Gastrocnemius medialis (tissue), 4 donors: Measurements from ENCODE around the gene TSPAN14. TPM values are rescaled to one million over a fixed set of nuclear protein-coding genes. Genes with fewer than 3 reads are reported as not detected.
A peak's percentile ranks its signal among the peaks of the same experiment; 100 is the strongest.

Experiments used
- ATAC-seq, 2 donors: fragments of 150-250 bp; one replicate each; pipeline ENCODE4 v1.9.1; 2016
- DNase-seq, 2 donors: peaks; one replicate each; pipeline ENCODE4 v3.0.0-alpha.2; 2019
- H3K27ac ChIP-seq, 4 donors: fragments of 200-600 bp; sonication (generic); 1 replicate in 1 of 4; 2 replicates in 3 of 4; pipeline ENCODE4 v1.5.1; 2016 to 2018; ENCODE audit warnings: mild to moderate bottlenecking in 2 of 4, moderate library complexity in 1 of 4
- H3K27me3 ChIP-seq, 3 donors: fragments of 200-600 bp; sonication (generic) in 2 of 3; 1 replicate in 1 of 3; 2 replicates in 2 of 3; pipeline versions ENCODE4 v1.5.1 to v1.6.0; 2016 to 2019; ENCODE audit warnings: mild to moderate bottlenecking in 1 of 3, moderate library complexity in 1 of 3
- H3K36me3 ChIP-seq, 2 donors: fragments of 200-600 bp; sonication (generic) in 1 of 2; one replicate each; pipeline ENCODE4 v1.5.1; 2017 to 2018
- H3K4me1 ChIP-seq, 2 donors: fragments of 200-600 bp; sonication (generic) in 1 of 2; one replicate each; pipeline ENCODE4 v1.5.1; 2016 to 2017; ENCODE audit warnings: mild to moderate bottlenecking in 2 of 2
- H3K4me3 ChIP-seq, 4 donors: fragments of 200-600 bp; sonication (generic) in 3 of 4; 1 replicate in 1 of 4; 2 replicates in 3 of 4; pipeline ENCODE4 v1.5.1; 2016 to 2019; ENCODE audit warnings: mild to moderate bottlenecking in 2 of 4
- H3K9me3 ChIP-seq, 3 donors: fragments of 200-600 bp; sonication (generic) in 2 of 3; 1 replicate in 1 of 3; 2 replicates in 2 of 3; pipeline ENCODE4 v1.5.1; 2016 to 2019
- CTCF ChIP-seq, 5 experiments: fragments of 450-650 bp in 3 of 5; fragments of 200-600 bp in 2 of 5; sonication (generic) in 2 of 5; IDR thresholded peaks in 4 of 5; conservative IDR thresholded peaks in 1 of 5; 1 replicate in 4 of 5; 2 replicates in 1 of 5; pipeline ENCODE4 v1.5.1; 2016 to 2019; ENCODE audit warnings: antibody characterized with exemption in 5 of 5, mild to moderate bottlenecking in 3 of 5, moderate library complexity in 3 of 5
- POLR2A ChIP-seq, 2 donors: fragments of 450-650 bp; IDR thresholded peaks; one replicate each; pipeline ENCODE4 v1.6.1; 2017; ENCODE audit warnings: antibody characterized with exemption in 2 of 2, mild to moderate bottlenecking in 2 of 2, moderate library complexity in 2 of 2
- in situ Hi-C, 4 donors: fragments of 200-750 bp; cut with MboI; loops; one replicate each; pipeline versions ENCODE4 v1.15.0 to v1.8.0; 2017; ENCODE audit warnings: low sequenced_read_pairs in 4 of 4
- intact Hi-C: fragments of 100-400 bp; cut with DNase I; formaldehyde crosslinking; loops from one replicate; pipeline ENCODE4 v1.15.1; 2023; ENCODE audit warnings: low total_unique reads
- total RNA-seq, 4 donors: library from RNA; depleted of rRNA; stranded (reverse); fragments of >200 nt; gene quantifications; one replicate each; pipeline versions ENCODE4 v1.1.0 to v1.2.3, GENCODE V29; 2016

Gene TSPAN14
- total RNA-seq, 4 donors from 2014 or later = 22.6 to 29.3 (median 26.9) TPM

GRCh38 chr10:80462299-80462980 is 8.3 kb downstream of the TSPAN14 start:
- in situ Hi-C loops = no loop called here
- peak in 1 of 2 donors; percentile 39 for DNase-seq
- H3K4me3 ChIP-seq = peak overlapping the region in 1 of 4 donors; percentile 9

GRCh38 chr10:80462981-80463741 is 9.1 kb downstream of the TSPAN14 start:
- peak overlapping the region; percentile 68 to 95 (median 88) for H3K27ac ChIP-seq

More at GRCh38 chr10:80462299-80462980, 8.3 kb downstream of the TSPAN14 start:
- intact Hi-C loops = no loop called here
- TF ChIP-seq POLR2A (IDR thresholded peaks at IDR 0.05) = no peak
- Histone ChIP-seq H3K27ac (peak overlapping the region; percentile 42 to 95 (median 88)), H3K9me3 (no peaks in the 10 kb centered on the region), H3K36me3 (no peaks in the 10 kb centered on the region), H3K4me1 (peaks cover 74 to 84% of the 10 kb centered on the region in 2 donors), H3K27me3 (no peaks in the 10 kb centered on the region)
- ATAC-seq = no peak

GRCh38 chr10:80463868-80464267 is 9.8 kb downstream of the TSPAN14 start:
- Histone ChIP-seq H3K27me3 (no peaks in the 10 kb centered on the region), H3K4me3 (peak overlapping the region in 3 of 4 donors; percentile 5 to 33 (median 14)), H3K27ac (peak overlapping the region; percentile 68 to 95 (median 88)), H3K36me3 (no peaks in the 10 kb centered on the region), H3K9me3 (no peaks in the 10 kb centered on the region), H3K4me1 (peaks cover 76 to 87% of the 10 kb centered on the region in 2 donors)
- no peak for TF ChIP-seq POLR2A (IDR thresholded peaks at IDR 0.05)
- no peak for TF ChIP-seq CTCF (IDR thresholded peaks at IDR 0.05 in 4 of 5, conservative IDR thresholded peaks at IDR 0.05 in 1 of 5)
- in situ Hi-C loops = no loop called here
- intact Hi-C loops = no loop called here
- ATAC-seq = no peak
- no peak for DNase-seq

More at GRCh38 chr10:80462981-80463741, 9.1 kb downstream of the TSPAN14 start:
- intact Hi-C loops (no loop called here), in situ Hi-C loops (no loop called here)
- DNase-seq (no peak), ATAC-seq (no peak)
- Histone ChIP-seq H3K4me1 (peaks cover 76 to 88% of the 10 kb centered on the region in 2 donors), H3K36me3 (no peaks in the 10 kb centered on the region), H3K9me3 (no peaks in the 10 kb centered on the region), H3K4me3 (peak overlapping the region in 1 of 4 donors; percentile 9), H3K27me3 (no peaks in the 10 kb centered on the region)
- TF ChIP-seq POLR2A (IDR thresholded peaks at IDR 0.05) (no peak), CTCF (IDR thresholded peaks at IDR 0.05 in 4 of 5, conservative IDR thresholded peaks at IDR 0.05 in 1 of 5) (no peak)

- H3K9me3 ChIP-seq = no peaks in the 10 kb centered on the region
- H3K4me3 ChIP-seq = peak overlapping the region; percentile 14 to 36 (median 30)
- TF ChIP-seq CTCF (IDR thresholded peaks at IDR 0.05 in 4 of 5, conservative IDR thresholded peaks at IDR 0.05 in 1 of 5) = no peak
- peak in 1 of 2 donors; percentile 37 for TF ChIP-seq POLR2A (IDR thresholded peaks at IDR 0.05)
- DNase-seq (no peak), ATAC-seq (peak in 1 of 2 donors; percentile 14)
- no peaks in the 10 kb centered on the region for H3K27me3 ChIP-seq
- intact Hi-C loops (no loop called here), in situ Hi-C loops (no loop called here)
- no peaks in the 10 kb centered on the region for H3K36me3 ChIP-seq
- H3K27ac ChIP-seq = peak overlapping the region; percentile 68 to 95 (median 88)
- H3K4me1 ChIP-seq = peaks cover 77 to 87% of the 10 kb centered on the region in 2 donors
Measured at GRCh38 chr10:80464557-80465450, 10.7 kb downstream of the TSPAN14 start.
